Kasumi-1 (cell line): ENCODE data around the gene C4orf54.

Experiments used
- DNase-seq, 2 experiments: peaks; one replicate each; lab custom pipeline; 2025; lab: John Stamatoyannopoulos, UW

C4orf54 gene

DNA sequence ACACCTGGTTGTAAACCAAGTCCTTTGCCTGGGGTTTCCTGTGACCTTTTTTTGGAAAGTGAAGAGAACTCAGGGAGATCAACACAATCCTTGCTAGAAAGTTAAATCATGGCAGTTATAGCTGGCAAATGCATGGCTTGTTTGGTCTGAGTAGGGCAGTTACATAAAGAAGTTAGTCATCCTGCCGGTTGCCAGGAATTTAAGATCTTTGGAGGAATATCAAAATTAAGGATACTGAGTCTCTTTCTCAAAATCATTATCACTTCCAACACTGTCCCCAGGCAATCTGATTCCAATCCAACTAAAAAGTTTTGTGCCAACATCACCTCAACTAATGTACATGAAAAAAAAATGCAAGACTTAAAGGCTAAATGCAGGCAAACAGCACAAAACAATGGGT is 40.3 kb downstream of the C4orf54 start:
- DNase-seq: no peak

DNA sequence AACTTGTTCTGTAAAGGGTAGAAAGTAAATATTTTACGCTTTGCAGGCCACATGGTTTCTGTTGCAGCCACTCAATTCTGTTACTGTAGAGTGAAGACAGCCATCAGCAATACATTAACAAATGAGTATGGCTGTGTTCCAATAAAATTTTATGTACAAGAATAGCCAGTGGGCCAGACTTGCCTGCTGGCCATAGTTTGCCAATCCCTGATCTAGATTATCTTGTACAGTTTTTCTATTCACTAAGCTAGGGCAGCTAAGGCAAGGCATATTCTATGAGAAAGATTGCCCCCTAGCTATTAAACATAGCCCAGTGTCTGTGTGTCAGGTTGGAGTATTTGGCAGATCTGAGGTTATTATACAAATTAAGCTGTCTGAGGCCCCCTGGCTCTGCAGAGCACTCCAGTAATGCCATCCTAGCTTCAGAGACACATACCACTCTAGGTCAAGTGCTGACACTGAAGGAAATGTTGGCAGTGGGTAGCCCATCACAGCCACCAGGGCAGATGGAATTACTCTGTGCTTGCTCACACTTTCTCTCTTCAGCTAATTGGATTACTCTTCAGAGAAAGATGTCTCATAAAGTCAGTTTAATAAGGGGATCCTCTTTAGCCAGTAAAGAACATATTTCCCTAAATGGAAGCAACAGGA is 42.3 kb downstream of the C4orf54 start:
- no peak for DNase-seq

DNA sequence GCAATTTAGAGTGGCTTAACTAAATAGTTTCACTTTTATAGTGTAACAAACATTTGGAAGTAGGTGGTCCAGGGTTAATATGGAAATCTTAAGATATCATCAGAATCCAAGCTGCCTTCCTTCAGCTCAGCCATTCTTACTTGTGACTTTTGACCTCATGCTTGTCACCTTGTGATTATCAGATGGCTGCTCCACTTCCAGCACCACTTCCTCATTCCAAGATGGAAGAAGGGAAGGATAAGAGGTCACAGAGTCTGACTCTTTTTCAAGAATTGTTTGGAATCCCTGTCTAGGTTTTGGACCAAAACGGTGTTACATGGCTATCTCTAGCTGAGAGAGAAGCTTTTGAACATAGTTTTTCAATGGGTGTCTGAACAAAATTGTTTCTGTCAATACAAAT is 43.1 kb downstream of the C4orf54 start:
- DNase-seq: no peak

DNA sequence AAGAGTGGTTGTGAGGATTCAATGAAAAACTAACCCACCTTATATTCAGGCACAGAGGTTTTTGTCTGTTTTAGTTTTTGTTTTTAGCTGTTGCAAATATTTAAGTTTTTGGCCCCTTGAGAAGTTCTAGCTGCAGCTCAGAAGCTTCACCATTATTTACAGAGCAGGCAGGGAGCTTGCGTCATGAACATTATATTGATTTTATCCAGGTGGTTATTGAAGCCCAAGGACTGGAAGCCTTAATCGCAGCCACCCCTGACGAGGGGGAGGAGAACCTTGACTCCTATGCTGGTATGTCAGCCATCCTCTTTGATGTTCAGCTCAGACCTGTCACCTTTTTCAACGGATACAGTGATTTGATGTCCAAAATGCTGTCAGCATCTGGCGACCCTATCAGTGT is 44.9 kb downstream of the C4orf54 start:
- no peak for DNase-seq

DNA sequence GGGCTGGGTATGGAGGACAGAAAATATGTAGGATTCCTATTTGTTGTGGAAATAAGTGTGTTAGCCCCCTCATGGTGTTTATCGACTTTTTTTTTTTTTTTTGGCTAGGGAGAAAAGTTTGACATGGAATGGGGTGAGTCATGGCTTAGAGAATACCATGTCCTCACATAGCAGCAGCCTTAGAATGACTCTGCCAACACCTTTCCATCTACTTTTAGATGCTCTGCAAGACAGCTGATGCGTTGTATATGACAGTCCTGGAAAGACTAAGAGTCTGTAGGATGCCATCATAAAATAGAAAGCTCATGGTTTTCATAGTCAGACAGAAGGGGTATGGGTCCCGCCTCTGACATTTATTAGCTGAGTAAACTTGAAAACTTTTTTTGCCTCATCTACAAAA is 45.3 kb downstream of the C4orf54 start:
- no peak for DNase-seq

DNA sequence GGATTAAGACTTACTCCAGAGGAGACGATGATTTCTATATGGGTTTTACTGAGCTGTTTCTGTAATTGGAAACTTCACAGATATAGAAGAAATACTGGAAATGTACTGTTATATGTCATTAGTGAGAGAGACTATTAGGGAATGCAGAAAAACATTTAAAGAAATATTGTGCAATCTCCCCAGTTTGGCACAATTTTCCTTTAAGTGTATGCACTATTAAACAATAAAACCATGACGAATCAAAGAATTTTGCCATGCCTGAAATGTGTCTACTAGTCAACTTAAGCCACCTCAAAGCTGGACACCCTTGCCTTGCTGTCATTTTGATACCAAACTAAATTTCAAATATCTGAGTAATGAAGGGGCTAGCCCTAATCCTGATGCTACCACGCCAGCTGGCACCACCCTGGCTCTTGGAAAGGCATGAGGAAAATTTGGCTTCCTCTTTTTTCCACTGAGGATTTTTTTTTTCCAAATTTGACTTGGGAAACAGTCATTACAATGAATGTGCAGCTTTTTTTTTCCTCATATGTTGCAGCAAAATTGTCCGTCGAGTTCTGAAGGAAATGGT is 46.9 kb downstream of the C4orf54 start:
- no peak for DNase-seq

DNA sequence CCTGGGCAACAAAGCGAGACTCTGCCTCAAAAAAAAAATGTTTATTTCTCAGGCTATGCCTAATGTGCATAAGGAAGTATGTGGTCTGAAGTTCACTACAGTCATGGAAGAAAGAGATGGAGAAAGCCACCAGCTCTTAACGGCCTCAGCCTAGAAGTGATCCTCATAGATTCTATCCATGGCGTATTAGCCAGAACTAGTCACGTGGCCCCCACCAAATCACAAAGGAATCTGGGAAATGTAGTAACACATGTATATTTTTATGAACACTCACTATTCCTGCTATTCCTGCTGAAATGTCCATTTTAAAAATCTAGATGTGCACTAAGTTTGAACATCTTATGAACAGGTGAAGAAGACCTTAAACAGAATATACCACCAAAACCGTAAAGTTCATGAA is 49.2 kb downstream of the C4orf54 start:
- DNase-seq: no peak
